CD4-positive, alpha-beta T cell treated with Interleukin-21 for 1 hour (primary cell): Measurements from ENCODE around the gene P2RY11.

ENCODE experiments used
- DNase-seq: peaks from one replicate; pipeline ENCODE4 v3.0.0-alpha.2; 2020

The P2RY11 gene

DNA sequence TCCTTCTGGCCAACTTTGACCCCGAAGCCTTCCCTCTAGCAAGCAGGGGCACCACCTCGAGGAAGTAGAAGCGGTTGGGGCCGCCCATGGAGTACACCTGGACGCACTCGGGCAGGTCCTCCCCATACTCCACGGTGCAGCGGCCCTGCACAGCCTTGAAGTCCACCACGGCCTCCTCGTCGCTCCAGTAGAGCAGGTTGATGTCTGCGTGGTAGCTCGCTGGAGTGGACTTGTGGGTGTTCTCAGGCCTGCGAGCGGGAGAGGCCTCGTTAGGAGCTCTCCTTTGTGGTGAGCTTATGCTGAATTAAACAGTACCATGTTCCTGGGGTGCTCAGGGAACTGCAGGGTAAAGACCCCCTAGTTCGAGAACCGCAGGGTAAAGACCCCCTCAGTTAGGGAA, 30.5 kb downstream of the P2RY11 start:
- no peak for DNase-seq

DNA sequence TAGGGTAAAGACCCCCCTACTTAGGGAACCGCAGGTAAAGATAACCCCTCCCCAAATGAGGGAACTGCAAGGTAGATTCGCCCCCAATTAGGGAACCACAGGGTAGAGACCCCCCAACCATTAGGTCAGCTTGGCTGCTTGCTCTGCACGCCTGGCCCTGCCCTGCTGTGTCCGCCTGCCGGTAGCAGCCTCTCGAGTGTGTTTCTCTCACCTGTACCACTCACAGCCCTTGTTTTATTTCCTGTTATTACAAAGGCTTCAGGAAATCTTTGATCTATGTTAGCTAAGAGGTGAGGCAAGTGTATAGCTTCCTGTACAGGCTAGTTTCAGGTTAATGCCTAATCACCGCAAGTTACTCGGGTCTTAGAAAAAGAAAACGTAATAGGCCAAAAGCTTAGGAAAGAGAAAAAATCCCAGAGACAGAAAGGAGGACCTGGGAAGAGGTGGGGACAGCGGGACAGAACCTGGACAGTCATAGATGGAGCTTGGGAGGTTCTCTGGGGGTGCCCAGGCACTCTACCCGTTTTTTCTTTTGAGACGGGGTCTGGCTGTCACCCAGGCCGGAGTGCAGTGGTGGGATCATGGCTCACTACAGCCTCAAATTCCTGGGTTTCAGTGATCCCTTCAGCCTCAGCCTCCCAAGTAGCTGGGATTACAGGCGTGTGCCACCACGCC, 31.3 kb downstream of the P2RY11 start:
- peak; percentile 85 for DNase-seq

DNA sequence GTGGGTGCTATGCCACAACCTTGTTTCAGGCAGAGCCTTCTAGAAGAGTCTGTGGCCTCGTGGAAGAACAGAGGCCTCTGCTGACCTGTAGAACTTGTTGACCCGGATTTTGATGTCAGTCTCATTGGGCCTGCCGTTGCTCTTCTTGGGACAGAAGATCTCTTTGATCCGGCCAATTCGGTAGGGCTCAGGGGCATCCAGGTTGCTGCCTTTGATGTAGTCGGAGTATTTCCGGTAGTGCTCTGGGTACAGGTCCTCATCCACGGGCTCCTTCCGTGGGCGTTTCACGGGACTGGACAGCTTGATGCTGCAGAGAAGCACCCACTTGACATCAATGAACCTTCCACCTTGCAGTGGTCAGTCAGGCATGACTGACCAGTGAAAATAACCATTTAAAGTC, 32.2 kb downstream of the P2RY11 start:
- peak; percentile 39 for DNase-seq

DNA sequence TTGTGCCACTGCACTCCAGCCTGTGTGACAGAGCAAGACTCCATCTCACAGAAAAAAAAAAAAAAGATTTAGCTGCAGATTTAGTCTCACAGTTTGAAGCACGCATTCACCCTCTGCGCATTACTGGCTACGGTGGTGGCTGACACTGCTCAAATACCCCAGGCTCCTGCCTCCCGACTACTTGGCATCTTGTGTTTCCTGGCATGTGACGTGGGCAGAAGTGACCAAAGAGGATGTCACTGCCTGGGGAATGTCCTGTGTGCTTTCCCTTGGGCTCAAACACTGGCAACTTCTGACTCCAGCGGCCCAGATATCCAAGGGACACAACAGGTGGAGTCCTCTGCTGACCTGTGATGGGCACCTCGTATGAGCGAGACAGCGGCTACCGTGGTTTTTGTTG, 32.9 kb downstream of the P2RY11 start:
- peak; percentile 36 for DNase-seq

DNA sequence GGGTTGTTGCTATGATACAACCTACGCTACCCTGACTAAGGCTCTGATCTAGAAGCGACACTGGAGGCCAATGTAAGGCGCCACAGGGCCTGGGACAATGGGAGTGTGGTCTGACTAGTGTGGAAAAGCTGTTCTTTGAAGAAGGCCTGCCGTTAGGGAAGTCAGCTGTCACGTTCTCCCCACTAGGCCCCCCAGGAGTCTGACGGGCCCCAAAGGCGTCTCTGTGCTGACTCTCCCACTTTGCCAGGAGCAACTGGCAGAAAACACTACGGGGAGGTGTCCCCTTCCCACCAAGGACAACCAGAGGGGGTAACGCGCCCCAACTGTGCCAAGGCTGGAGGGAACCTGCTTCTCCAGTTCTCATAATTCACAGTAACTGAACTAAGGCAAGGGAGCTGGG, 33.5 kb downstream of the P2RY11 start:
- DNase-seq, result peak; percentile 12

DNA sequence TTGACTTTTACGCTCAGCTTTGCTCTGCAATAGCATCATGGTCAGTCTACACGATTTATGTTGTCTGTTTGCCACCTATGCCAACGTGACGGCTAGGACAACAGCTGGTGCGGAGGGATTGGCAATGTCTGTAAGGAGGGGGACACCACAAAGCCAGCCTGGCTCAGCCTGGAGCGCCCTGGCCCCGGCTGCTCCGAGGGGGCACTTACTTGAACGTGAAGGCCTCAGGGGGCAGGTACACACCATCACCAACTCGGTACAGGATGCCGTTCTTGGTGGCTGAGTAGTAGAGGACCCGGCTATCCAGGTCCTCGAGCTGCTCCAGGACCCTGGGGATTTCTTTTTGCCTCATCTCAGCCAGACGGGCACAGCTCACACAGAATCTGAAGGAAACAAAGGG, 34.6 kb downstream of the P2RY11 start:
- no peak for DNase-seq

DNA sequence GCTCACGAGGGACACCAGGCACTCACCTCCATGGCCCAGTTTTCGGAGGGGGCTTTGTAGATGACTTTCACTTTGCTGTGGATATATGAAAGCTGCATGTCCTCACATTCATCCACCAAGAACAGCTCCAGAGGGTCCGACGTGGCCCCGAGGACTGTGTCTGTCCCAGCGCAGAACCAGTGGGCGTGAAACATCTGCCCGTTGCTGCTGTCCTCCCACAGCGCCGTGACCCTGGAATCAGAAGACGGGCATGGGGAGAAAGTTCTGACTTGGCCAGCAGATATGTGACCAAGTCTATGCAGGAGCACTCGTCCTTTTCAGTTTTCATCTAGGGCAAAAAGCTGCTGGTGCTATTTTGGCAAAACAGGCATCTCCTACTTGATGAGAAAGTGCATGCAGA, 37.9 kb downstream of the P2RY11 start:
- no peak for DNase-seq

DNA sequence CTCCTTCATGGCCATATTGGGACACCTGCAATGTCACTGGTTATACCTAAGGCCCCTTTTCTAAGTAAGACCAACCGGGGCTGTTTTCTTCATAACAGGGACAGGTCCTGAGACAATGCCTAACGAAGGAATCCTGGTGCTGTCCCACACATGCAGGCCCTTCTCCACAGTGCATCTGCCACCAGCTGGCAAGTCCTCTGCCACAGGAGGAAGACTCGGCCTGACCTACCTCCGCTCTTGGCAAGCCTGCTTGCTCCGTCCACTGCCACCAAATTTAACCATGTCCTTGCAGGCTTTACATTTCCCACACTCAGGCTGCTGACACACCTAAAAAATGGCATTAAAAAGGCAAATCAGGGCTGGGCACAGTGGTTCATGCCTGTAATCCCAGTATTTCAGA, 40.0 kb downstream of the P2RY11 start:
- DNase-seq, result no peak

DNA sequence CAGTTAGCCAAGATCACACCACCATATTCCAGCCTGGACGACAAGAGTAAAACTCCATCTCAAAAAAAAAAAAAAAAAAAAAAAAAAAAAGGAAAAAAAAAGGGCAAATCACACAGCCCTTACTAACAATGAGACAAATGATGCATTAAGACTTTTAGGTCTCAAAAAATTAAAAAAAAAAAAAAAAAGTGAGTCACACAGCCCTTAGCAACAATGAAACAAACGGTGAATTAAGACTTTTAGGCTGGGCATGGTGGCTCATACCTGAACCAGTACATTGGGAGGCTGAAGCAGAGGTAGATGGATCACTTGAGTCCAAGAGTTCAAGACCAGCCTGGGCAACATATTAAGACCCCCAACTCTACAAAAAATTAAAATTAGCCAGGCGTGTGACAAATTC, 40.6 kb downstream of the P2RY11 start:
- DNase-seq, result no peak

DNA sequence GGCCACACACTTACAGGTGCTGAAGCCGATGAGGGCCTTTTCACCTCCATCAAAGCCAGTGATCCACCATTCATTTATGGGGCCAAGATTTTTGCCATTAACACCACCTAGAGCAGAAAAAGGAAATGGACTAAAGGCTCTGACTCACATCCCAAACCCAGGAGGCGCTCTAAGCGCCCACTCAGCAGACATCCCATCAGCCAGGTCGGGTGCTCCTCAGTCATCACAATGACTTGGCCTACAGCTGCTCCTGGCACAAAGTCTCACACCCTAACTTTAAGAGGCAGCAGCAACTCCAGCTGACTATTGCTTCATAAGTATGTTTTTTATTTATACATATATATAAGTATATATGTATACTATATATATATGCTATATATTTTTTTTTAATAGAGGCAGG, 44.3 kb downstream of the P2RY11 start:
- DNase-seq, result no peak

DNA sequence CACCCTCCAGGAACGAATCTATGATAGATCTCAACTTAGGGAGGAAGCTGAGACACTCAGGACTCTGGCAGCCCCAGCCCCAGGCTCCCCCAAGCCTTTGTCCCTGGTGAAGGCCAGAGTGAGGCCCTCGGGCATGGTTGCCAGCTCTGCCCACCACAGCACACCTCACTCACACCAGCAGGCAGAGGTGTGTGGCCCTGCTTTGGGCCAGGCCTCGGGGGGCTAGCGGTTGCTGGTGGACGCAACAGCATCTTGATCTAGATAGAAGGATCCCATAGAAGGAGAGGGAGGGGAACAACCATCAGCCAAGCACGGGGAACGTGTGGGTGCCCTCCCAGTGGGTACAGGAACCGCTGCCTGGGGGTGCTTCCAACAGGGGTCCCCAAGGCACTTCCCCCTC, 46.6 kb downstream of the P2RY11 start:
- no peak for DNase-seq

DNA sequence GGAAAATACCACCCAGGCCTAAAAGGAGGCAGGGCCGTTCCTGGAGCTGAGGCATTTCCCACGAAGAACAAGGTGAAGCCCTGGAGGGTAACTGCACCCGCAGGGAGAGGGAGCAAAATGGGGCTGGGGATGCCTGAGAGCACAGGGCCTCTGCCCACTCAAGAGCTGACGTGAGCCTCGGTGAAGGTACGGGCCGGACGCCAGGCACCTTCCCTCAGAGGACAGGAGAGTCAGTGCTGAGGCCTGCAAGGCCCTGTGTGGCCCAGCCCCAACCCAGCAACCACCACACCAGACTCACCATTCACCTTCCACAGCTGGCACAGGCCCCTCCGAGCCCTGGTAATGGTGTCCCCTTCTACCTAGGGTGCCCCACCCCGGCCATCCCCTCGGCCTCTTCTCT, 47.0 kb downstream of the P2RY11 start:
- no peak for DNase-seq

DNA sequence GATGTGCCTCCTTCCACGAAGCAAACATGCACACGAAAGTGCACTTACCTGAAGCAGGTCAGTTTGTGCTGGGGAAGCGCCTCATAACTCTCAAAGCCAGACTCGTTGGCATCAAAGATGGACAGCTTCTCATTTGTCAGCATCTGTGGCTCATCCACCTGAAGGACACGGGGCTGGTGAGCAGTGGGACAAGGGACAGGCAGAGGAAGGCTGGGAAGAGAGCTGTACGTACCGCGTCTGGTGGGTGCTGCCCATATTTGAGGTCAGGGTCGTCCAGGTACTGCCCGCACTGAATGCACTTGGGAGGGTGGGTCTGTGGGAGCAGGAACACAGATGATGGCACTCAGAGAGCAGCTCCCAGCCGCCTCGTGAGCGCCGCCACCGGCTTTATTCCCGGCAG, 48.1 kb downstream of the P2RY11 start:
- no peak for DNase-seq

DNA sequence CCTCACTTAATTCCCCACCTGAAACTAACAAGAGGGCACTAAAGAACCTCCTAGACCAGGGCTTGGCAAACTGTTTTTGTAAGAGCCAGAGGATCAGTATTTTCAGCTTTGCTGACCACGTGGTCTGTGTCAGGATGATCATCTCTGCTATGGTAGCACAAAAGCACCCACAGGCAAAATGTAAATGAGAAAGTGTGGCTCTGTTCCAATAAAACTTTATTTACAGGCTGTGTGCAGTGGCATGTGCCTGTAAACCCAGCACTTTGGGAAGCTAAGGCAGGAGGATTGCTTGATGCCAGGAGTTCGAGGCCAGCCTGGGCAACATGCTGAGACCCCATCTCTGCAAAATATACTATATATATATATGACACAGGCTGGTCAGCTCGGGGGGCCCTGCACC, 52.0 kb downstream of the P2RY11 start:
- DNase-seq, result no peak
